ENCODE measurements around the gene ELL.

DNA sequence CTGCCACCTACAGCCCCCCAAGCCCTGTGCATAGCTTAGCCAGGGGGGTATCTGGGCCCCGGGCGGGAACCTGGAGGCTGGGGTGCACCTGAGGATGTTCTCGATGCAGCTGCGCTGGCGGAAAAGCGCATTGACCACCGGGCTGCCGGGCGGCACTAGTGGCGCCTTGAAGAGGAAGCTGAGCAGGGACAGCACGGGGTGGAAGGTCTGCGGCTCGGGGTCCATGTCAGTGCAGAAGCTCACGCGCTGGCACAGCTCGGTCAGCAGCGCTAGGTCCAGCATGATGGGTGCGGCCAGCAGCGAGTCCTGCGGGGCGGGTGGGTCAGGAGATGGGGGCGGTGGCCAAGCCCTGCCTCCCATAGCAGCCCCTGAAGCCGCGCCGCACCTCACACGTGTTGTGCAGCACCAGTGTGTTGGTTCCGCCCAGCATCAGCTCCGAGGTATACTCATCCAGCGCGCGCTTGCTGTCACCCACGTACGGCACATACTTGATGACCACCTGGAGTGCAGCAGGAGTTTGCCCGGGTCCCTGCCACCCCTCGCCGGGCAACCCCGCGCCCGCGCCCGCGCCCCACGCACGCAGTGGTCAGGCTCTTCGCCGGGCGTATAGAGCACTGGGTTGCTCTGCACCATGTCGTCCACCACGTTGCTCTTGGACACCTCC lies 86.6 kb downstream of the ELL start:
- TF ChIP-seq, protein P1, sequence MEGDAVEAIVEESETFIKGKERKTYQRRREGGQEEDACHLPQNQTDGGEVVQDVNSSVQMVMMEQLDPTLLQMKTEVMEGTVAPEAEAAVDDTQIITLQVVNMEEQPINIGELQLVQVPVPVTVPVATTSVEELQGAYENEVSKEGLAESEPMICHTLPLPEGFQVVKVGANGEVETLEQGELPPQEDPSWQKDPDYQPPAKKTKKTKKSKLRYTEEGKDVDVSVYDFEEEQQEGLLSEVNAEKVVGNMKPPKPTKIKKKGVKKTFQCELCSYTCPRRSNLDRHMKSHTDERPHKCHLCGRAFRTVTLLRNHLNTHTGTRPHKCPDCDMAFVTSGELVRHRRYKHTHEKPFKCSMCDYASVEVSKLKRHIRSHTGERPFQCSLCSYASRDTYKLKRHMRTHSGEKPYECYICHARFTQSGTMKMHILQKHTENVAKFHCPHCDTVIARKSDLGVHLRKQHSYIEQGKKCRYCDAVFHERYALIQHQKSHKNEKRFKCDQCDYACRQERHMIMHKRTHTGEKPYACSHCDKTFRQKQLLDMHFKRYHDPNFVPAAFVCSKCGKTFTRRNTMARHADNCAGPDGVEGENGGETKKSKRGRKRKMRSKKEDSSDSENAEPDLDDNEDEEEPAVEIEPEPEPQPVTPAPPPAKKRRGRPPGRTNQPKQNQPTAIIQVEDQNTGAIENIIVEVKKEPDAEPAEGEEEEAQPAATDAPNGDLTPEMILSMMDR (IDR thresholded peaks at IDR 0.05; ENCODE audit: low read depth, low read length) = no peak
- TF ChIP-seq EZH2phosphoT487 (IDR thresholded peaks at IDR 0.05; ENCODE audit: low read depth) = no peak
